Common myeloid progenitor, CD34-positive (primary cell): ENCODE data around the gene ANKS6.

ENCODE experiments used
- CTCF ChIA-PET: fragments of 350-600 bp; sonication (Branson Sonifier 250); formaldehyde crosslinking; loops from one replicate; lab custom pipeline; 2021; ENCODE audit warnings: antibody characterized with exemption; lab: Charles Lee
- POLR2A ChIA-PET: fragments of 350-600 bp; sonication (Branson Sonifier 250); formaldehyde crosslinking; loops from one replicate; lab custom pipeline; 2021; ENCODE audit warnings: antibody characterized with exemption; lab: Charles Lee
- DNase-seq, 3 donors: peaks; one replicate each; pipeline versions ENCODE4 v3.0.0 to v3.0.0-alpha.2; 2013
- H3K27ac ChIP-seq, 2 experiments: 1 replicate in 1 of 2; 2 replicates in 1 of 2; pipeline ENCODE4 v1.7.0; 2013; ENCODE audit warnings: inconsistent platforms in 2 of 2, low read length in 2 of 2, mild to moderate bottlenecking in 2 of 2, low read depth in 1 of 2, moderate library complexity in 1 of 2; ENCODE audit not compliant: severe bottlenecking in 2 of 2, insufficient read depth in 1 of 2, poor library complexity in 1 of 2
- H3K27me3 ChIP-seq, 5 experiments: replicated peaks in 2 of 5; 1 replicate in 3 of 5; 2 replicates in 2 of 5; pipeline versions ENCODE4 v1.6.1 to v1.7.0; 2013; ENCODE audit warnings: low read length in 4 of 5, mild to moderate bottlenecking in 2 of 5, moderate library complexity in 2 of 5, inconsistent platforms in 1 of 5; ENCODE audit not compliant: insufficient read depth in 5 of 5, control insufficient read depth in 4 of 5
- H3K36me3 ChIP-seq, 4 experiments: 1 replicate in 2 of 4; 2 replicates in 2 of 4; pipeline versions ENCODE4 v1.6.1 to v1.7.0; 2013; ENCODE audit warnings: low read length in 3 of 4, control low read depth in 1 of 4, mild to moderate bottlenecking in 1 of 4; ENCODE audit not compliant: control insufficient read depth in 4 of 4, insufficient read depth in 4 of 4
- H3K4me1 ChIP-seq, 4 experiments: 1 replicate in 3 of 4; 2 replicates in 1 of 4; pipeline versions ENCODE4 v1.6.1 to v1.7.1; 2013; ENCODE audit warnings: low read length in 3 of 4, mild to moderate bottlenecking in 3 of 4, control low read depth in 1 of 4, inconsistent platforms in 1 of 4, moderate library complexity in 1 of 4; ENCODE audit not compliant: control insufficient read depth in 4 of 4, insufficient read depth in 4 of 4; ENCODE audit errors: control extremely low read depth in 1 of 4
- H3K4me3 ChIP-seq, 7 experiments: 1 replicate in 4 of 7; 2 replicates in 3 of 7; pipeline versions ENCODE4 v1.5.1 to v1.7.0; 2013; ENCODE audit warnings: mild to moderate bottlenecking in 7 of 7, low read length in 6 of 7, moderate library complexity in 6 of 7, inconsistent platforms in 2 of 7, low read depth in 2 of 7, control low read depth in 1 of 7; ENCODE audit not compliant: insufficient read depth in 4 of 7, control insufficient read depth in 1 of 7; ENCODE audit errors: extremely low read depth in 1 of 7
- H3K9me3 ChIP-seq, 5 experiments: 1 replicate in 4 of 5; 2 replicates in 1 of 5; pipeline versions ENCODE4 v1.6.1 to v1.7.1; 2013; ENCODE audit warnings: low read length in 4 of 5, mild to moderate bottlenecking in 2 of 5, inconsistent platforms in 1 of 5, low read depth in 1 of 5, moderate library complexity in 1 of 5; ENCODE audit not compliant: control insufficient read depth in 4 of 5, insufficient read depth in 2 of 5; ENCODE audit errors: control extremely low read depth in 1 of 5
- WGBS: methylation state at CpG from one replicate; pipeline ENCODE4 v1.1.5; 2013; ENCODE audit not compliant: insufficient coverage; 5-methylcytosine and 5-hydroxymethylcytosine counted together

Gene ANKS6

DNA sequence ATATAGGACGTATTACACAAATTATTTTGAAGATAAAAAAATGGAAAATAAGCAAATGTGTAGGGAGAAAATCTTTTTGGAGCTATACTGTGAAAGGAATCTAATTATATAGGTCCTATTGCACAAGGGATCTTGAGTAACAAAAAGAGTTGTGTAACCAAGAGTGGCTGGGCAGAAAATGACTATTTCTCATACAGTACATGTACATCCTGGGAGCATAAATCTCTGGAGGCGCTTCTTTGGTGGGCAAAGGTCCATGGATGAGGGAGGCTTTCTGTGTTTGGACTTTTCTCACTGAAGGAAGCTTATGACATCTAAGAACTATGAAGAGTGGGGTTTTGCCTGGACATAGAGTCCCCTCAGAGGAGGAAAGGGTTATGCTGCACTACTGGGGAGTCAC, 29.8 kb downstream of the ANKS6 start:
- DNase-seq, result no peak
- H3K9me3 ChIP-seq, result peaks cover 0 to 13% (median 0%) of the 10 kb centered on the region in 5 experiments
- H3K27ac ChIP-seq, result no peak overlapping the region
- WGBS, result no CpG with 5 or more reads among the region's 2 CpGs
- ChIA-PET CTCF (interaction anchor here (1.1 to 1.7 kb wide), 3 partner anchors 7 to 18 kb away, joined by 3 to 5 read pairs (median 4); no protein-coding TSS in a partner anchor), POLR2A (no interaction called here)
- no peaks in the 10 kb centered on the region for H3K4me1 ChIP-seq
- no peak overlapping the region for H3K4me3 ChIP-seq
- H3K27me3 ChIP-seq, result no peaks in the 10 kb centered on the region
- peaks cover 2 to 55% (median 26%) of the 10 kb centered on the region in 4 experiments for H3K36me3 ChIP-seq

- DNase-seq, result no peak
- peaks cover 2 to 44% (median 19%) of the 10 kb centered on the region in 4 experiments for H3K36me3 ChIP-seq
- POLR2A ChIA-PET, result interaction anchor here (0.6 kb wide), 1 partner anchor 109 kb away, joined by 3 read pairs; no protein-coding TSS in a partner anchor
- H3K27me3 ChIP-seq, result no peaks in the 10 kb centered on the region
- no peaks in the 10 kb centered on the region for H3K4me1 ChIP-seq
- no peak overlapping the region for H3K27ac ChIP-seq
- CTCF ChIA-PET, result interaction anchor here (1.0 to 1.7 kb wide), 4 partner anchors 9 to 449 kb away, joined by 4 to 5 read pairs (median 4); no protein-coding TSS in a partner anchor
- no peak overlapping the region for H3K4me3 ChIP-seq
- no CpG with 5 or more reads among the region's 1 CpG for WGBS
- H3K9me3 ChIP-seq, result peaks cover 0 to 13% (median 0%) of the 10 kb centered on the region in 5 experiments
These were observed 31.1 kb downstream of the ANKS6 start for GRCh38 chr9:98765256-98765655.

GRCh38 chr9:98763986-98764745, 32.2 kb downstream of the ANKS6 start:
- ChIA-PET POLR2A (no interaction called here), CTCF (no interaction called here)
- Histone ChIP-seq H3K9me3 (peaks cover 0 to 15% (median 0%) of the 10 kb centered on the region in 5 experiments), H3K27ac (no peak overlapping the region), H3K27me3 (no peaks in the 10 kb centered on the region), H3K4me3 (no peak overlapping the region), H3K36me3 (peaks cover 7 to 43% (median 16%) of the 10 kb centered on the region in 4 experiments), H3K4me1 (no peaks in the 10 kb centered on the region)
- DNase-seq, result no peak
- WGBS, result 100% methylated on average over 1 of the region's 3 CpGs

- Histone ChIP-seq H3K36me3 (peaks cover 3 to 40% (median 9%) of the 10 kb centered on the region in 4 experiments), H3K27me3 (no peaks in the 10 kb centered on the region), H3K9me3 (peaks cover 0 to 20% (median 0%) of the 10 kb centered on the region in 5 experiments), H3K4me1 (no peaks in the 10 kb centered on the region), H3K4me3 (no peak overlapping the region), H3K27ac (no peak overlapping the region)
- POLR2A ChIA-PET, result no interaction called here
- CTCF ChIA-PET, result interaction anchor here (0.6 to 2.4 kb wide), 2 partner anchors 16 to 379 kb away, joined by 4 to 16 read pairs; no protein-coding TSS in a partner anchor
- no peak for DNase-seq
These were observed 36.1 kb downstream of the ANKS6 start for GRCh38 chr9:98760231-98760630.

- CTCF ChIA-PET, result no interaction called here
- peak in 1 of 3 donors; percentile 13 for DNase-seq
- H3K4me3 ChIP-seq, result no peak overlapping the region
- H3K4me1 ChIP-seq, result peaks cover 0 to 11% (median 0%) of the 10 kb centered on the region in 4 experiments
- 98% methylated on average over 6 of the region's 6 CpGs for WGBS
- no peaks in the 10 kb centered on the region for H3K27me3 ChIP-seq
- POLR2A ChIA-PET, result no interaction called here
- H3K27ac ChIP-seq, result no peak overlapping the region
- peaks cover 0 to 11% (median 0%) of the 10 kb centered on the region in 5 experiments for H3K9me3 ChIP-seq
- H3K36me3 ChIP-seq, result peaks cover 7 to 45% (median 18%) of the 10 kb centered on the region in 4 experiments
These were observed 41.2 kb downstream of the ANKS6 start for GRCh38 chr9:98755006-98755618.

DNA sequence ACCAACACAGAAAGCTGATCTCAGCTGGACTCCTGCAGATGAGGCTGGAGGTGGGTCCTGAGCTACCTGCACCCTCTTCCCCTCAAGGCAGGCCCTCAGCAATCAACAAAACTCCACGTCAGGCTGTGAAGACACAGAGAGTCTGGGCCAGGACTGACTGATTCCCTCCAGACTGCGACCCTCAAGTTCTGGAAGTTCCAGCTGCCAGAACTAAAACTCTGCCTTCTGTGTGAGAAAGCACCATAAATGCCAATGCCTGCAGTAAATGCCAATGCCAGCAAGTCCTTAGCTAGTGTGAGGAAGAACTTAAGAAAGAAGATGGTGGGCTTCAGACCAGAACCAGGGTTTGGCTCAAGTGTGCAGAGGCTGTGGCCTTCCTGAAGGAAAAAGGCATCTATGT, 45.1 kb downstream of the ANKS6 start:
- Histone ChIP-seq H3K4me1 (peaks cover 0 to 12% (median 0%) of the 10 kb centered on the region in 4 experiments), H3K27ac (no peak overlapping the region), H3K9me3 (peaks cover 0 to 2% (median 0%) of the 10 kb centered on the region in 5 experiments), H3K4me3 (no peak overlapping the region), H3K27me3 (no peaks in the 10 kb centered on the region), H3K36me3 (peaks cover 4 to 34% (median 19%) of the 10 kb centered on the region in 4 experiments)
- DNase-seq, result no peak
- POLR2A ChIA-PET, result no interaction called here
- 96% methylated on average over 2 of the region's 2 CpGs for WGBS
- CTCF ChIA-PET, result interaction anchor here (1.4 kb wide), 1 partner anchor 28 kb away, joined by 3 read pairs; no protein-coding TSS in a partner anchor
